Measurements from ENCODE around the gene PAM16. TPM values are rescaled to one million over a fixed set of nuclear protein-coding genes. Genes with fewer than 3 reads are reported as not detected.

PAM16 gene
- polyA plus RNA-seq, 1 donor from 2014 or later = 40.4 TPM

DNA sequence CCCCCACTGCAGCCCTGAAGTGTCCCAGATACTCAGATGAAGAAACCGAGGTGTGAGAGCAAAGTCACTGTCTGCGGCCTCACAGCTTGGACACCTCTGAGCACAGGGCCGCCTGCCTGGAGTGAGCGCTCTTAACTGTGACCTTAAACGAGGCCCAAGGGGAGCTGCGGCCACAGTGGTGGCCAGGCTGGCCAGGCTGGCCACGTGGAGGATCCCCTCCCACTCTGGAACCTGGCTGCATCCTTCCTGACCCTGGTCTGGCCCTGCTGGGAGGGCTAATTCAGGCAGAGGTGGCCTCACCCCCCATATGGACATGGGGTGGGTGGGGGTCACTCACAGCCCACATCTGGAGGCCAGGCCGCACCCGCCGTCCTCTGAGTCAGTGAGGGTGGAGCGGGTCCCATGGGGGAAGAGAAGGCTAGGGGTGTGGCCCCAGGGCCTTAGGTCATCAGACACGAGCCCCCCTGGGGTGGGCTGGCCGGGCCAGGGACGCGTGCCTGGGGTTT lies 27.1 kb upstream of the PAM16 start:
- H3K27me3 Mint-ChIP-seq = no peaks in the 10 kb centered on the region
- H3K27ac Mint-ChIP-seq = peak overlapping the region in 2 of 3 donors; percentile 74 to 94
- peaks cover 4% of the 10 kb centered on the region for H3K36me3 Mint-ChIP-seq
- H3K9me3 Mint-ChIP-seq = no peaks in the 10 kb centered on the region
- H3K4me3 Mint-ChIP-seq = no peak overlapping the region
- H3K4me1 Mint-ChIP-seq = peaks cover 0 to 5% (median 5%) of the 10 kb centered on the region in 3 donors

DNA sequence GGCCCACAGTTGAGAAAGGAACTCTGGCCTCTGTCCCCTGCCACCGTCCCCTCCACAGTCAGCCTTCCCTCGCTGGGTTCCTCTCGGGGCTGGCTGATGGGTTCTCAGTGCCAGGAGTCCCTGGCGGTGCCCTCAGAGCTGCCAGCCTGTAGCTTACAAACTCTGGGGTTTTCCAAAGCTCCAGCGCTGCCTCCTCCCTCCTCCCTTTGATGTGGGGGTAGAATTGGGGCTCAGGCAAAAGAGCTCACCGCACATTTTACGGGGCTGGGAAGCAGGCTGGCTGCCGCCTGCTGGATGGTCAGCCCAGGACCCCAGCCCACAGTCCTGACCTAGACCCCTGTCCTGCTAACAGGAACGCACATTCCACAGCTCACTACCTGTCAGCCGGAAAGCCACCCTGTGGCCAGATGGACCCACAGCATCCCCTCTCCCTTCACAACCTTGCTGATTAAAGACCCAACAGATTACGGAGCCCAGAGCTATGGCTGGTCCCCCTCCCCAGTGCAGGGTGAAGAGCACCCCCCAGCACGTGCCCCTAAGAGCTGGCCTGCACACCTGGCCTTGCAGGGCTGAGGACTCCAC lies 26.5 kb upstream of the PAM16 start:
- Mint-ChIP-seq H3K36me3 (peaks cover 4% of the 10 kb centered on the region), H3K27me3 (no peaks in the 10 kb centered on the region), H3K27ac (peak overlapping the region in 2 of 3 donors; percentile 74 to 94), H3K4me3 (no peak overlapping the region), H3K4me1 (peaks cover 0 to 11% (median 9%) of the 10 kb centered on the region in 3 donors), H3K9me3 (no peaks in the 10 kb centered on the region)

DNA sequence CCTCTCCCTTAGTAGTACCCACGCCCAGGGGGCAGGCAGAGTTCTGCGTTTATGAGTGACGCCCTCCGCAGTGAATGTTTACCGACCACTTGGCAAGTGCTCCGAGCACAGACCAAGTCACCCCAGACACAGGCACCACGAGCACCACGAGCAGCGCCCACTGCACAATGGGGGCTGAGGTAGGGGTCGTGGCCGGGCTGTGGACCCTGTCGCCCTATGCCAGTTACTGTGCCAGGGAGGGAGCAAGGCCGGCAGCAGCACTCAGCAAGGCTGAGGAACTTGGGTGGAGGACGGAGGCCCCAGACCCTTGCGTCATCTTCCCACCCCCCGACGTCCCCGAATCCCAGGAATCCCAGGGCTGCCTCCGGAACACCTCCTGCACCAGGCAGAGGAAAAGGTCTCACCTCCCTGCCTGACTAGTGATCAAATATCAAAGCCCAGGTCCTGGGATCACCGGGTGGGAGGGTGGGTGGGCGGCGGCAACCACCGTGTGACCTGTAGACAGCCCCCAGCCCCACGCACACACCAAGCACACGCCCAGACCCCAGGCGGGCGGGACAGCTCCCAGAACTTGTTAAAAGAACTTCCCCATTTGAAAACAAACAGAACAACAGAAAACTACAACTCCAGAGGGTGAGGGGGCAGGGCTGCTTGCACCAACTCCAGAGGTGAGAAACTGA lies 25.9 kb upstream of the PAM16 start:
- Mint-ChIP-seq H3K4me1 (peaks cover 0 to 14% (median 9%) of the 10 kb centered on the region in 3 donors), H3K27me3 (no peaks in the 10 kb centered on the region), H3K36me3 (peaks cover 4% of the 10 kb centered on the region), H3K27ac (peak overlapping the region in 1 of 3 donors; percentile 7), H3K9me3 (no peaks in the 10 kb centered on the region), H3K4me3 (no peak overlapping the region)

GRCh38 chr16:4376126-4376892 lies 25.2 kb upstream of the PAM16 start:
- Mint-ChIP-seq H3K9me3 (no peaks in the 10 kb centered on the region), H3K4me3 (peak overlapping the region in 1 of 4 donors; percentile 50), H3K36me3 (peaks cover 4% of the 10 kb centered on the region), H3K27me3 (no peaks in the 10 kb centered on the region), H3K4me1 (peaks cover 0 to 14% (median 9%) of the 10 kb centered on the region in 3 donors), H3K27ac (peak overlapping the region in 2 of 3 donors; percentile 78 to 89)

GRCh38 chr16:4375717-4376116 lies 24.6 kb upstream of the PAM16 start:
- Mint-ChIP-seq H3K36me3 (peaks cover 4% of the 10 kb centered on the region), H3K9me3 (no peaks in the 10 kb centered on the region), H3K27me3 (no peaks in the 10 kb centered on the region), H3K4me3 (peak overlapping the region in 3 of 4 donors; percentile 8 to 68 (median 50)), H3K27ac (peak overlapping the region in 2 of 3 donors; percentile 78 to 89), H3K4me1 (peaks cover 0 to 14% (median 9%) of the 10 kb centered on the region in 3 donors)

- H3K36me3 Mint-ChIP-seq = peaks cover 4% of the 10 kb centered on the region
These were observed 23.0 kb upstream of the PAM16 start for GRCh38 chr16:4373909-4374742.

DNA sequence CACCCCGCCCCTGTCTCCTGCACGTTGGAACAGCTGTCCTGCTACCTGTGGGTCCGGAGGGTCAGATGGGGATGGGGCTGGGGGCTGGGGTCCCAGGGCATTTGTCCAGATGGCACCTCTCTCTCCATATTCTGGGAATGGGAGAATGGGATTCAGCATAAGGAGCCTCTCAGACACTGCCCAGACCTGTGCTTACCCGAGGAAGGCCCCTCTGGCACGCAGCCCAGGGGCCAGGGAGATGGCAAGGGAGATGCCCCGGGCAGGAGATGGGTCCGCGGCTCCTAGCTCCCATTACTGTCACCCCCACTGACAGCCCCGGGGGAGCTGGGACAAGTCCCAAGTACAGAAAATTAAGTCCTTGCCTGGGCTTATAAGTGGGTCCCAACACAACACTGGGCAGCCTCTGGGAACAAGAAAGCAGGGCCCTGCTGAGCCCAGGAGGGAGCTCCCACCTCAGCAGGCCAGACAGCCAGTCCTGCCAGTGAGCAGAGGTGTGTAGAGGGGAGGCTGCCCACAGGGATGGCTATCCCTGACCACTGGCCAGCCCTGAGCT lies 22.3 kb upstream of the PAM16 start:
- peak overlapping the region in 3 of 4 donors; percentile 53 to 94 (median 93) for H3K4me3 Mint-ChIP-seq
- H3K27ac Mint-ChIP-seq = peak overlapping the region in 2 of 3 donors; percentile 74 to 83
- H3K4me1 Mint-ChIP-seq = peaks cover 0 to 14% (median 9%) of the 10 kb centered on the region in 3 donors
- no peaks in the 10 kb centered on the region for H3K9me3 Mint-ChIP-seq
- H3K27me3 Mint-ChIP-seq = no peaks in the 10 kb centered on the region
- H3K36me3 Mint-ChIP-seq = peaks cover 6% of the 10 kb centered on the region

More at GRCh38 chr16:4373909-4374742, 23.0 kb upstream of the PAM16 start:
- Mint-ChIP-seq H3K27me3 (no peaks in the 10 kb centered on the region), H3K4me3 (peak overlapping the region in 1 of 4 donors; percentile 93), H3K9me3 (no peaks in the 10 kb centered on the region), H3K4me1 (peaks cover 0 to 14% (median 9%) of the 10 kb centered on the region in 3 donors), H3K27ac (peak overlapping the region in 2 of 3 donors; percentile 62 to 74)

DNA sequence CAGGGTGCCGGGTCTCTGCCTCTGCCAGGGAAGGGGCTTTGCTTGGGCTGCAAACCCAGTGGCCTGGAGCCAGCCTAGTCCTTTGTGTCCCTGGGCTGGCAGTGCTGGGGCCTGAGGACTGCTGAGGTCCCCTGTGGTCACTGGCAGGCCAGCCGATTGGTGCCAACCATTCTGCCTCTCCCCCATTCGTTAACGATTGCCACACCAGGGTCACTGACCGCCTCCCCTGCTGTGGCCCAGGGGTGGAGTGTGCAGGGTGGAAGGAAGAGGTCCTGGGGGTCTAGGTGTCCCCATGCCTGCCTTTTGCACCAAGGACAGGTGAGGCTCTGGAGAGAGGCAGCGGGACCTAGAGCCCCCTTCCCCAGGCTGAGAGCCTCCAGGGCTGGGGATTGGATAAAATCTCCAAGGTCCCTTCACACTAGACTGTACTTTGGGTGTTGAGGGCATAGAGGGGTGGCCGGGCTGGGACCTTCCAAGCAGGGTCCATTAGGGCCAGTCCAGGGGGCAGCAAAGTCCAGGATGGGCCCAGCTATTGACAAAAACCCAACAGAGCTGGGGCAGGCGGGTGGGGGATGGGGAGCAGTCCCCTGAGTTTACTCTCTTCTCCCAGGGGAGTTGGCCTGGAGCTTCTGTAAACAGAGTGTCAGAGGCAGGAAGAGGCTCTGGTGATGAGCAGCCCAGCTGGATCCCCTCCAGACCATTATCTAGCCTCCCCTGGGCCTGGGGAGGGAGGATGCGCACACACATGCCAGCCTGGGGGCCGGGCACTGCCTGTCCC lies 21.6 kb upstream of the PAM16 start:
- Mint-ChIP-seq H3K27me3 (no peaks in the 10 kb centered on the region), H3K9me3 (no peaks in the 10 kb centered on the region), H3K4me1 (peaks cover 0 to 14% (median 9%) of the 10 kb centered on the region in 3 donors), H3K4me3 (peak overlapping the region; percentile 53 to 94 (median 84)), H3K36me3 (peaks cover 3% of the 10 kb centered on the region), H3K27ac (peak overlapping the region in 2 of 3 donors; percentile 83 to 94)

- H3K9me3 Mint-ChIP-seq = no peaks in the 10 kb centered on the region
- H3K4me3 Mint-ChIP-seq = peak overlapping the region; percentile 35 to 94 (median 84)
- peak overlapping the region in 2 of 3 donors; percentile 83 to 94 for H3K27ac Mint-ChIP-seq
- no peaks in the 10 kb centered on the region for H3K27me3 Mint-ChIP-seq
- peaks cover 5% of the 10 kb centered on the region for H3K36me3 Mint-ChIP-seq
- peaks cover 0 to 19% (median 16%) of the 10 kb centered on the region in 3 donors for H3K4me1 Mint-ChIP-seq
These were observed 21.0 kb upstream of the PAM16 start for GRCh38 chr16:4372001-4372577.

- Mint-ChIP-seq H3K27ac (peak within 1 kb of the TSS in 2 of 3 donors; percentile 83 to 94), H3K4me3 (peak within 1 kb of the TSS; percentile 53 to 94 (median 84)), H3K36me3 (peaks cover 5% of the 10 kb centered on the region), H3K27me3 (no peaks in the 10 kb centered on the region), H3K9me3 (no peaks in the 10 kb centered on the region), H3K4me1 (peaks cover 0 to 21% (median 16%) of the 10 kb centered on the region in 3 donors)
These were observed 20.4 kb upstream of the PAM16 start, which contains the start of gene VASN for GRCh38 chr16:4371357-4372000. TSS of gene VASN (plus strand) at chr16:4371848. CDS start at chr16:4380878, 9,030 bp downstream.

DNA sequence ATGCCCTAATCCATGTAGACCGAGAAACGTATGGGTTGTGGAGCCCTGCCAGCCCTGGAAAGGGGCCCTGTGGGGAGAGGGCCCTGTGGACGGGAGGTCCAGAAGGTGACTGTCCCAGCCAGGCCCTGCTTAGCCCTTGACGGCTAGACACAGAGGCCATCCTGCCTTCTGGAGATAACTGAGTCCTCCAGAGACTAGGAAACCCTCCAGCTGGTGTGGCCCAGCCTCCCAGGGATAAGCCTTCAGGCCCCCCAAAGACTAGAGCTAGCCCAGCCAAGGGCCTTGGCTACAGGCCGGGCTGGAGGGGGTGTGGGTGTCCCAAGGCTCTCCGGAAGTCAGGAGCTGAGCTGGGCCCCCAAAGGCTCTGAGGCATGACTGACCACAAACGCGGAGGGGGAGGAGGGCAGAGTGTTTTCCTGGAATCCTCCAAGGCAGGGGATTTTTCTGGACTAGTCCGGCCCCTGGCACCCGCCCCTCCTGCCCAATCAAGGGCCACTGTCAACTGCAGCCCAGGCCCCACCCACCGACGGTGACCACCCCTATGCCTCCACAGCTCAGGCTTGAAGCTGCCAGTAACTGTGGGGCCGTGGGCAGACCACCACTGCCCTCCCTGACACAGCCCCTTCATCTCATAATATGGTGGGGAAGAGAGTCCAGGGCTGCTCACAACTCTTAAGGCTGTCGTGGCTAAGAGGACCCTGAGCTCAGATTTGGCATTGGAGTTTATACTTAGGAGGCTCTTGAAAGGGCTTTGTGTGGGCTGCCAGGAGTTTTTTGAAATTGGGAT lies 19.6 kb upstream of the PAM16 start:
- peaks cover 0 to 23% (median 16%) of the 10 kb centered on the region in 3 donors for H3K4me1 Mint-ChIP-seq
- no peaks in the 10 kb centered on the region for H3K9me3 Mint-ChIP-seq
- H3K4me3 Mint-ChIP-seq = peak overlapping the region in 1 of 4 donors; percentile 26
- H3K27me3 Mint-ChIP-seq = no peaks in the 10 kb centered on the region
- peaks cover 5% of the 10 kb centered on the region for H3K36me3 Mint-ChIP-seq
- no peak overlapping the region for H3K27ac Mint-ChIP-seq

DNA sequence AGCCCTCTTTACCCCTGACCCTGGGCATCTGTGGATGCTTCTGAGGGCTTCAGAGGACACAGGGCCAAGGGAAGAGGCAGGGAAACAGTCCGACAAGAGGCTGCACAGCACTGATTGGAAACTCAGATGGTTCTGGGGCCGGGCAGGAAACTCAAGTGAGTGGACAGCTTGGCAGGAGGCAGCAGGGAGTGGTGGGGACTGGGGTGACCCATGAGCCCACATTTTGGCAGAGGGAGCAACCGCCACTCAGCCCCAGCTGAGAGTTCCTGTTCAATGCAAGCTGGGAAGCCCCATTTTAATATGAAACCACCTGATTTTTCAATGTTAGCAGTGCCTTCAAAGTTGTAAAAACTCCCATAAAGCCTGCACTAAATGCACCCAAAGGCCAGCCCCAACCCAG lies 19.0 kb upstream of the PAM16 start:
- no peak overlapping the region for H3K27ac Mint-ChIP-seq
- H3K36me3 Mint-ChIP-seq = peaks cover 5% of the 10 kb centered on the region
- H3K9me3 Mint-ChIP-seq = no peaks in the 10 kb centered on the region
- no peaks in the 10 kb centered on the region for H3K27me3 Mint-ChIP-seq
- peaks cover 2 to 27% (median 21%) of the 10 kb centered on the region in 3 donors for H3K4me1 Mint-ChIP-seq
- H3K4me3 Mint-ChIP-seq = no peak overlapping the region
